GM12872 (cell line): ENCODE results near the gene PBRM1.

Experiments used
- TF ChIP-seq, protein P1 (sequence below): IDR thresholded peaks from 3 replicates; pipeline ENCODE4 v1.5.1; 2011; ENCODE audit warnings: low read depth, mild to moderate bottlenecking, low read length, moderate library complexity; ENCODE audit not compliant: insufficient read depth

PBRM1 gene

DNA sequence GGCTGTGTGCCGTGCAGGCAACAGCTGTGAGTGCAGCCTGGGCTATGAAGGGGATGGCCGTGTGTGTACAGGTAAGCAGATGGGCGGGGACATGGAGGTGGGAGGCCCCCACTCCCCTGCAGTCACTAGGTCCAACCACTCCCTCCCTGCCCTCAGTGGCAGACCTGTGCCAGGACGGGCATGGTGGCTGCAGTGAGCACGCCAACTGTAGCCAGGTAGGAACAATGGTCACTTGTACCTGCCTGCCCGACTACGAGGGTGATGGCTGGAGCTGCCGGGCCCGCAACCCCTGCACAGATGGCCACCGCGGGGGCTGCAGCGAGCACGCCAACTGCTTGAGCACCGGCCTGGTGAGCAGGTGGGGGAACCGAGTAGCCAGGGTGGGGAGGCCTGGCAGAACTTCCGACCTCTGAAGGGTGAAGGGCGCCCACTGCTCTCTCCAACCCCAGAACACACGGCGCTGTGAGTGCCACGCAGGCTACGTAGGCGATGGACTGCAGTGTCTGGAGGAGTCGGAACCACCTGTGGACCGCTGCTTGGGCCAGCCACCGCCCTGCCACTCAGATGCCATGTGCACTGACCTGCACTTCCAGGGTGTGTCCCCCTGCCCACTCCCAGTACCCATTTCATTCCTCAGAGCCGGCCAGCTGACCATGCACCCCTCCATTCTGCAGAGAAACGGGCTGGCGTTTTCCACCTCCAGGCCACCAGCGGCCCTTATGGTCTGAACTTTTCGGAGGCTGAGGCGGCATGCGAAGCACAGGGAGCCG, 163.6 kb downstream of the PBRM1 start:
- TF ChIP-seq, protein P1, sequence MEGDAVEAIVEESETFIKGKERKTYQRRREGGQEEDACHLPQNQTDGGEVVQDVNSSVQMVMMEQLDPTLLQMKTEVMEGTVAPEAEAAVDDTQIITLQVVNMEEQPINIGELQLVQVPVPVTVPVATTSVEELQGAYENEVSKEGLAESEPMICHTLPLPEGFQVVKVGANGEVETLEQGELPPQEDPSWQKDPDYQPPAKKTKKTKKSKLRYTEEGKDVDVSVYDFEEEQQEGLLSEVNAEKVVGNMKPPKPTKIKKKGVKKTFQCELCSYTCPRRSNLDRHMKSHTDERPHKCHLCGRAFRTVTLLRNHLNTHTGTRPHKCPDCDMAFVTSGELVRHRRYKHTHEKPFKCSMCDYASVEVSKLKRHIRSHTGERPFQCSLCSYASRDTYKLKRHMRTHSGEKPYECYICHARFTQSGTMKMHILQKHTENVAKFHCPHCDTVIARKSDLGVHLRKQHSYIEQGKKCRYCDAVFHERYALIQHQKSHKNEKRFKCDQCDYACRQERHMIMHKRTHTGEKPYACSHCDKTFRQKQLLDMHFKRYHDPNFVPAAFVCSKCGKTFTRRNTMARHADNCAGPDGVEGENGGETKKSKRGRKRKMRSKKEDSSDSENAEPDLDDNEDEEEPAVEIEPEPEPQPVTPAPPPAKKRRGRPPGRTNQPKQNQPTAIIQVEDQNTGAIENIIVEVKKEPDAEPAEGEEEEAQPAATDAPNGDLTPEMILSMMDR: no peak

DNA sequence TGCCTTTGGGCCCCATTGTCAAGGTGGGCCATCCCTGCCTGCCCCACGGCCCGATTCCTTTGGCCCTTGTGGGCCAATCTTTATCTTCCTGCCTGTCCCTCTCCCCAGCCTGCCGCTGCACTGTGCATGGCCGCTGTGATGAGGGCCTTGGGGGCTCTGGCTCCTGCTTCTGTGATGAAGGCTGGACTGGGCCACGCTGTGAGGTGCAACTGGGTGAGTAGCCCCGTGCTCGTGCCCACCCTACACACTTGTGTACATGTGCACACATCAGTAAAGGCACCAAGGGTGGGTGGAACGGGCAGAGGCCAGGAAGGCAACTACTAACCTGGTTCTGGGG, 164.3 kb downstream of the PBRM1 start:
- TF ChIP-seq, protein P1: no peak

GRCh38 chr3:52520716-52521487, 164.8 kb downstream of the PBRM1 start:
- TF ChIP-seq, protein P1: no peak

DNA sequence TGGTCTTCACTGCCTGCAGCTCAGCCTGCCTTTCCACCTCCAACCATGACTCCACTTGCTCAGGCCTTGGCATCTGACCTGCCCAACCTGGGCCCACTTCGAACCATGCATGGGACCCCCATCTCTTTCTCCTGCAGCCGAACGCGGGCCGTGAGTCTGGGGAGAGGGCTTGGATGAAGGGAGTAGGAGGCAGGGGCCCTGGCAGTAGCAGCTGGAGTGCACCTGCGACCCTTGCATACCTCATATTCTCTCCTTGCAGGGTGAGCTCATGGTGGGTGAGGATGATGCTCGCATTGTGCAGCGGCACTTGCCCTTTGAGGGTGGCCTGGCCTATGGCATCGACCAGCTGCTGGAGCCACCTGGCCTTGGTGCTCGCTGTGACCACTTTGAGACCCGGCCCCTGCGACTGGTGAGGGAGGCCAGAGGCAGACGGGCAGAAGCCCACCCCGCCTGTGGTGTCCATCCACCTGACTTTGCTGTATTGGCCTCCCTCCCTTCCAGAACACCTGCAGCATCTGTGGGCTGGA, 165.5 kb downstream of the PBRM1 start:
- TF ChIP-seq, protein P1: no peak

DNA sequence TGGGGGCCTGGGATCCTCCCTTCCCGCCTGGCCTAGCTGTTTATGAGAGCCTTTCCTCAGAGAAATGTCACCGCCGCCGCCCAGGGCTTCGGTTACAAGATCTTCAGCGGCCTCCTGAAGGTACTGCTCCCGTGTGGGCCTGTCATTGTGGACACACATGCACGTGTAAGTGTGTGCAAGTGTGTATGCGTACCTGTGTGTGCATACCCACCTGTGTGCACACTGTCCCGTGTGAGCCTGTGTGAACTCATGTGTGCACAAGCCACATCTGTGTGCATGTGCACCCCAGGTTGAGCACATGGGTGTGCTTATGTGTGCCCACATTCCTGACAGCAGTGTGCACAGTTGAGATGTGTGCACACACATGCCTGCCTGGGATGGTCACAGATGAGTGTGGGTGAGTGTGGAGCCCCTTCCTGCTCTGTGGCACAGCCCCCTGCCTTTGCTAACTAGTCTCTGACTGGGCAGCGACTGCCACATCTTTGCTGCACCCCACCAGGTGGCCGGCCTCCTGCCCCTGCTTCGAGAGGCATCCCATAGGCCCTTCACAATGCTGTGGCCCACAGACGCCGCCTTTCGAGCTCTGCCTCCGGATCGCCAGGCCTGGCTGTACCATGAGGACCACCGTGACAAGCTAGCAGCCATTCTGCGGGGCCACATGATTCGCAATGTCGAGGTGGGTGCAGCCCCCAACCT, 166.1 kb downstream of the PBRM1 start:
- TF ChIP-seq, protein P1: no peak

DNA sequence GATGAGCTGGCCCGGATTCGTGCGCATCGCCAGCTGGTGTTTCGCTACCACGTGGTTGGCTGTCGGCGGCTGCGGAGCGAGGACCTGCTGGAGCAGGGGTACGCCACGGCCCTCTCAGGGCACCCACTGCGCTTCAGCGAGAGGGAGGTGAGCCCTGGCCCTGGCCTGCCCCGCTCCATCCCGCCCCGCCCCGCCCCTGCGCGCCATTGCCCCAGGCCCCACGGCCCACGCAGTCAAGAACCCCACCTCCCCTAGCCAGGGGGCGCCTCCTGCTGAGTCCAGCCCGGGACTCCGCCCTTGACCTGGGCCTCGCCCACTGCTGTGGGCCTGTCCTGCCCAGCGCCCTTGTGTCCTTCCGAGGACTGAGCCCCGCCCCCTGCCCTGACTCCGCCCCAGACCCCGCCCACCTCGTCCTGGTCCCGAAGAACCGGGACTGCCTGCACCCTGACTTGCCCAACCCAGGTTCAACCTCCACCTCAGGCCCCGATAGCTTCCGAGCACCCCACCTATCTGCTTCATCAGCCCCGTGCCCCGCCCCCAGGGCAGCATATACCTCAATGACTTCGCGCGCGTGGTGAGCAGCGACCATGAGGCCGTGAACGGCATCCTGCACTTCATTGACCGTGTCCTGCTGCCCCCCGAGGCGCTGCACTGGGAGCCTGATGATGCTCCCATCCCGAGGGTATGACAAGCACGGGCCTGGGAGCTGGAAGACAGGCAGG, 166.8 kb downstream of the PBRM1 start:
- TF ChIP-seq, protein P1: no peak
